HepG2 (cell line): ENCODE measurements around the gene LRRTM2. TPM values are rescaled to one million over a fixed set of nuclear protein-coding genes. Genes with fewer than 3 reads are reported as not detected.
"Not testable (repeated sequence)": the region's sequence is repeated elsewhere in the genome, so short reads cannot be mapped to it uniquely, and the experiment has no call there.

Experiments used
- ATAC-seq: fragments of 200-7000 bp; cut with Tn5 transposase; 3 replicates; pipeline ENCODE4 v1.9.1; 2020; ENCODE audit warnings: mild to moderate bottlenecking, moderate library complexity
- BruUV-seq: library from RNA; stranded (reverse); fragments of 400-500 nt; replicated peaks from 2 replicates; lab custom pipeline; 2021; lab: Mats Ljungman, UMichigan
- CTCF ChIA-PET: fragments of 300-600 bp; formaldehyde crosslinking; extraction: SDS; loops from one replicate; lab custom pipeline; 2021; ENCODE audit warnings: low total read pairs, inconsistent platforms, low intra/inter-chr PET ratio; lab: Yijun Ruan, JAX
- POLR2A ChIA-PET: fragments of 350-600 bp; sonication (Branson Sonifier 250); formaldehyde crosslinking; loops from one replicate; lab custom pipeline; 2020; ENCODE audit warnings: antibody characterized with exemption, inconsistent platforms; lab: Yijun Ruan, JAX
- DNase-seq: peaks from one replicate; pipeline ENCODE4 v3.0.0-alpha.2; 2015; ENCODE audit warnings: low spot score
- FAIRE-seq: peaks from 3 replicates; lab custom pipeline; 2011; peaks lifted over from hg19 to GRCh38; lab: Jason Lieb, UNC
- H2AFZ ChIP-seq: one replicate; pipeline ENCODE4 v1.6.1; 2011; ENCODE audit warnings: low read length, inconsistent platforms
- H3K27ac ChIP-seq: fragments of 300-600 bp; 3 replicates; pipeline ENCODE4 v1.8.0; 2011; ENCODE audit warnings: mixed run types, mild to moderate bottlenecking, mixed read lengths, low read length, inconsistent platforms; ENCODE audit not compliant: insufficient read depth; ENCODE audit errors: extremely low read length
- H3K27me3 ChIP-seq, 2 experiments: fragments of 200-600 bp in 1 of 2; 2 replicates in 1 of 2; 3 replicates in 1 of 2; pipeline versions ENCODE4 v1.6.0 to v1.8.0; 2011; ENCODE audit warnings: low read length in 2 of 2, mild to moderate bottlenecking in 2 of 2, moderate library complexity in 2 of 2, inconsistent platforms in 1 of 2; ENCODE audit not compliant: insufficient read depth in 2 of 2, control insufficient read depth in 1 of 2
- H3K36me3 ChIP-seq, 2 experiments: fragments of 200-600 bp in 1 of 2; replicated peaks in 1 of 2; 2 replicates in 1 of 2; 3 replicates in 1 of 2; pipeline versions ENCODE4 v1.5.1 to v1.8.0; 2011; ENCODE audit warnings: low read length in 2 of 2, inconsistent platforms in 1 of 2; ENCODE audit not compliant: insufficient read depth in 2 of 2, control insufficient read depth in 1 of 2
- H3K4me1 ChIP-seq: 2 replicates; pipeline ENCODE4 v1.5.1; 2012; ENCODE audit warnings: low read length, inconsistent platforms; ENCODE audit not compliant: insufficient read depth
- H3K4me2 ChIP-seq: 2 replicates; pipeline ENCODE4 v1.6.0; 2011; ENCODE audit warnings: low read depth, low read length, inconsistent platforms
- H3K4me3 ChIP-seq, 3 experiments: fragments of 200-600 bp in 1 of 3; sonication (generic), shearing (Covaris generic) in 1 of 3; replicated peaks in 1 of 3; 2 replicates each; pipeline ENCODE4 v1.5.1; 2011 to 2016; ENCODE audit warnings: low read length in 3 of 3, inconsistent platforms in 2 of 3, low read depth in 2 of 3, mild to moderate bottlenecking in 2 of 3, control low read depth in 1 of 3, mixed read lengths in 1 of 3; ENCODE audit not compliant: insufficient read depth in 1 of 3
- H3K79me2 ChIP-seq: one replicate; pipeline ENCODE4 v1.6.1; 2011; ENCODE audit warnings: low read length, inconsistent platforms; ENCODE audit not compliant: insufficient read depth
- H3K9ac ChIP-seq: 2 replicates; pipeline ENCODE4 v1.6.0; 2011; ENCODE audit warnings: mild to moderate bottlenecking, low read depth, low read length, inconsistent platforms; ENCODE audit not compliant: insufficient read depth
- H3K9me3 ChIP-seq: 2 replicates; pipeline ENCODE4 v1.5.1; 2012; ENCODE audit warnings: mild to moderate bottlenecking, low read length
- H4K20me1 ChIP-seq: 2 replicates; pipeline ENCODE4 v1.6.0; 2011; ENCODE audit warnings: inconsistent platforms, mild to moderate bottlenecking, low read length, moderate library complexity; ENCODE audit not compliant: insufficient read depth
- ZBTB40 ChIP-seq, 2 experiments: fragments of 450-650 bp in 1 of 2; sonication (generic) in 1 of 2; formaldehyde crosslinking in 1 of 2; IDR thresholded peaks; 2 replicates each; pipeline versions ENCODE4 v1.6.1 to v1.8.0; 2016 to 2022; ENCODE audit warnings: antibody characterized with exemption in 1 of 2, mild to moderate bottlenecking in 1 of 2, missing genetic modification reagents in 1 of 2
- WGBS: methylation state at CpG from one replicate; pipeline ENCODE4 v1.1.6; 2017; ENCODE audit warnings: low lambda C conversion rate; 5-methylcytosine and 5-hydroxymethylcytosine counted together
- in situ Hi-C: cut with HindIII; loops from 2 replicates; pipeline ENCODE4 v1.10.0; 2017; ENCODE audit warnings: low pct_unique_long_range_greater_than_20kb; ENCODE audit not compliant: extremely low pct_ligation_motif_present
- intact Hi-C: fragments of 100-400 bp; cut with micrococcal nuclease; formaldehyde crosslinking; loops from one replicate; pipeline ENCODE4 v1.10.0; 2022; ENCODE audit not compliant: unreplicated experiment
- polyA plus RNA-seq, 8 experiments: library from polyadenylated mRNA; depleted of rRNA in 3 of 8; stranded (reverse) in 7 of 8; unstranded in 1 of 8; fragments of >200 nt; fragmentation: Illumina TruSeq in 4 of 8; extraction: Trizol in 4 of 8; gene quantifications; 2 replicates each; pipeline versions ENCODE4 v1.2.1 to v1.2.3, GENCODE V29; 2011 to 2016; ENCODE audit warnings: low read depth in 4 of 8, missing spikeins in 1 of 8, mixed read lengths in 1 of 8; ENCODE audit not compliant: insufficient read depth in 1 of 8
- total RNA-seq, 5 experiments: library from RNA; depleted of rRNA; stranded (reverse); fragments of >200 nt; fragmentation: Illumina TruSeq; extraction: Trizol; gene quantifications; 2 replicates each; pipeline ENCODE4 v1.2.3, GENCODE V29; 2016; ENCODE audit warnings: low read depth in 1 of 5
- TF ChIP-seq, protein P1 (sequence below): sonication (generic); formaldehyde crosslinking; IDR thresholded peaks from 2 replicates; pipeline ENCODE4 v1.5.0; 2020; ENCODE audit warnings: missing genetic modification reagents
- TF ChIP-seq, protein P2 (sequence below): sonication (generic); formaldehyde crosslinking; IDR thresholded peaks from 2 replicates; pipeline ENCODE4 v1.5.0; 2020; ENCODE audit warnings: missing genetic modification reagents

Gene LRRTM2
- total and polyA plus RNA-seq, 2 of the 13 experiments (the other 11 are each of a cell fraction or from before 2014, with no cell fraction given), result not detected

GRCh38 chr5:138837160-138837559, 38.0 kb downstream of the LRRTM2 start (continued):
- TF ChIP-seq ZBTB40 (IDR thresholded peaks at IDR 0.05) (peak; percentile 29; the same call in 1 of the 2 replicates), ZBTB40 (CRISPR knock-in tag; IDR thresholded peaks at IDR 0.05) (no peak; the same call in 1 of the 2 replicates)
- TF ChIP-seq, protein P1, sequence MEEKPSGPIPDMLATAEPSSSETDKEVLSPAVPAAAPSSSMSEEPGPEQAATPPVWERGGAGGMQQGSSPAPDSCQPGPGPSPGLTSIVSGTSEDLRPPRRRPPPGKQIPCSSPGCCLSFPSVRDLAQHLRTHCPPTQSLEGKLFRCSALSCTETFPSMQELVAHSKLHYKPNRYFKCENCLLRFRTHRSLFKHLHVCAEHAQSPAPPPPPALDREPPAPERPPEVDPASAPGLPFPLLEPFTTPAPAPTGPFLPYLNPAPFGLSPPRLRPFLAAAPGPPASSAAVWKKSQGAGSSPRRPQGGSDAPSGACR (CRISPR knock-in tag), result no peak
- TF ChIP-seq, protein P2, sequence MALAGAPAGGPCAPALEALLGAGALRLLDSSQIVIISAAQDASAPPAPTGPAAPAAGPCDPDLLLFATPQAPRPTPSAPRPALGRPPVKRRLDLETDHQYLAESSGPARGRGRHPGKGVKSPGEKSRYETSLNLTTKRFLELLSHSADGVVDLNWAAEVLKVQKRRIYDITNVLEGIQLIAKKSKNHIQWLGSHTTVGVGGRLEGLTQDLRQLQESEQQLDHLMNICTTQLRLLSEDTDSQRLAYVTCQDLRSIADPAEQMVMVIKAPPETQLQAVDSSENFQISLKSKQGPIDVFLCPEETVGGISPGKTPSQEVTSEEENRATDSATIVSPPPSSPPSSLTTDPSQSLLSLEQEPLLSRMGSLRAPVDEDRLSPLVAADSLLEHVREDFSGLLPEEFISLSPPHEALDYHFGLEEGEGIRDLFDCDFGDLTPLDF (CRISPR knock-in tag), result no peak
- TF ChIP-seq, all 625 proteins: peak for 4

- H3K4me3 ChIP-seq, H3K9ac ChIP-seq, H3K9me3 ChIP-seq, in situ Hi-C loops, intact Hi-C loops, H3K4me1 ChIP-seq, H3K27ac ChIP-seq, BruUV-seq, H2AFZ ChIP-seq, H4K20me1 ChIP-seq, DNase-seq, ATAC-seq, FAIRE-seq, H3K27me3 ChIP-seq, H3K4me2 ChIP-seq, CTCF ChIA-PET, POLR2A ChIA-PET: not testable (repeated sequence)
- Histone ChIP-seq H3K79me2 (peaks cover 24% of the 10 kb centered on the region), H3K36me3 (peaks cover 3 to 26% of the 10 kb centered on the region in 2 experiments; a peak in 3 of 5 replicates)
- WGBS, result 99% methylated on average over 6 of the region's 6 CpGs
Observed at GRCh38 chr5:138834853-138835252, 40.3 kb downstream of the LRRTM2 start.
